ENCODE measurements around the gene CMSS1. TPM values are rescaled to one million over a fixed set of nuclear protein-coding genes. Genes with fewer than 3 reads are reported as not detected.

Gene CMSS1
- total RNA-seq, 2 experiments from 2014 or later = 42.1 to 42.6 TPM

- ChIA-PET CTCF (no interaction called here), POLR2A (no interaction called here)
- H3K4me1 Mint-ChIP-seq (ENCODE audit: low read depth) = peaks cover 8% of the 10 kb centered on the region
- H3K27me3 Mint-ChIP-seq (ENCODE audit: low read depth) = no peaks in the 10 kb centered on the region
- no peaks in the 10 kb centered on the region for H3K9me3 Mint-ChIP-seq (ENCODE audit: insufficient read depth)
- no peak overlapping the region for H3K4me3 Mint-ChIP-seq
- ATAC-seq = no peak
- H3K27ac Mint-ChIP-seq = no peak overlapping the region
- DNase-seq = no peak
- H3K36me3 Mint-ChIP-seq (ENCODE audit: low read depth) = no peaks in the 10 kb centered on the region
These were observed 184.0 kb downstream of the CMSS1 start for GRCh38 chr3:100001526-100002270.

GRCh38 chr3:100002599-100003350 lies 185.1 kb downstream of the CMSS1 start:
- ATAC-seq (no peak), DNase-seq (no peak)
- Mint-ChIP-seq H3K4me3 (no peak overlapping the region), H3K36me3 (ENCODE audit: low read depth) (no peaks in the 10 kb centered on the region), H3K27me3 (ENCODE audit: low read depth) (no peaks in the 10 kb centered on the region), H3K27ac (no peak overlapping the region), H3K9me3 (ENCODE audit: insufficient read depth) (no peaks in the 10 kb centered on the region), H3K4me1 (ENCODE audit: low read depth) (peaks cover 8% of the 10 kb centered on the region)
- CTCF ChIA-PET = interaction anchor here (1.1 kb wide), 1 partner anchor 11 kb away, joined by 3 read pairs; no protein-coding TSS in a partner anchor
- POLR2A ChIA-PET = no interaction called here

GRCh38 chr3:100003609-100004503 lies 186.2 kb downstream of the CMSS1 start:
- no peaks in the 10 kb centered on the region for H3K9me3 Mint-ChIP-seq (ENCODE audit: insufficient read depth)
- no peak for DNase-seq
- H3K27ac Mint-ChIP-seq = no peak overlapping the region
- no peaks in the 10 kb centered on the region for H3K27me3 Mint-ChIP-seq (ENCODE audit: low read depth)
- ATAC-seq = no peak
- H3K36me3 Mint-ChIP-seq (ENCODE audit: low read depth) = no peaks in the 10 kb centered on the region
- CTCF ChIA-PET = interaction anchor here (1.1 kb wide), 1 partner anchor 10 kb away, joined by 3 read pairs; no protein-coding TSS in a partner anchor
- H3K4me1 Mint-ChIP-seq (ENCODE audit: low read depth) = peaks cover 8% of the 10 kb centered on the region
- H3K4me3 Mint-ChIP-seq = no peak overlapping the region
- POLR2A ChIA-PET = no interaction called here

- H3K27ac Mint-ChIP-seq = no peak overlapping the region
- ATAC-seq (no peak), DNase-seq (no peak)
- POLR2A ChIA-PET = no interaction called here
- H3K9me3 Mint-ChIP-seq (ENCODE audit: insufficient read depth) = no peaks in the 10 kb centered on the region
- no peak overlapping the region for H3K4me3 Mint-ChIP-seq
- CTCF ChIA-PET = no interaction called here
- H3K27me3 Mint-ChIP-seq (ENCODE audit: low read depth) = no peaks in the 10 kb centered on the region
- no peaks in the 10 kb centered on the region for H3K36me3 Mint-ChIP-seq (ENCODE audit: low read depth)
- peaks cover 8% of the 10 kb centered on the region for H3K4me1 Mint-ChIP-seq (ENCODE audit: low read depth)
These were observed 187.3 kb downstream of the CMSS1 start for GRCh38 chr3:100004931-100005330.

GRCh38 chr3:100005665-100006393 lies 188.2 kb downstream of the CMSS1 start:
- H3K4me1 Mint-ChIP-seq (ENCODE audit: low read depth) = peaks cover 8% of the 10 kb centered on the region
- ChIA-PET CTCF (interaction anchor here (1.1 to 1.5 kb wide), 3 partner anchors 10 to 248 kb away, joined by 3 to 4 read pairs (median 3); no protein-coding TSS in a partner anchor), POLR2A (interaction anchor here (0.6 kb wide), 1 partner anchor 772 kb away, joined by 3 read pairs; no protein-coding TSS in a partner anchor)
- no peak for ATAC-seq
- peaks cover under 1% of the 10 kb centered on the region for H3K36me3 Mint-ChIP-seq (ENCODE audit: low read depth)
- no peak overlapping the region for H3K4me3 Mint-ChIP-seq
- H3K27ac Mint-ChIP-seq = no peak overlapping the region
- no peaks in the 10 kb centered on the region for H3K27me3 Mint-ChIP-seq (ENCODE audit: low read depth)
- no peaks in the 10 kb centered on the region for H3K9me3 Mint-ChIP-seq (ENCODE audit: insufficient read depth)
- DNase-seq = no peak

GRCh38 chr3:100006570-100007271 lies 189.1 kb downstream of the CMSS1 start:
- Mint-ChIP-seq H3K4me3 (no peak overlapping the region), H3K4me1 (ENCODE audit: low read depth) (peaks cover 8% of the 10 kb centered on the region), H3K9me3 (ENCODE audit: insufficient read depth) (no peaks in the 10 kb centered on the region), H3K27ac (no peak overlapping the region), H3K36me3 (ENCODE audit: low read depth) (peaks cover 4% of the 10 kb centered on the region), H3K27me3 (ENCODE audit: low read depth) (no peaks in the 10 kb centered on the region)
- CTCF ChIA-PET = interaction anchor here (0.8 to 1.5 kb wide), 5 partner anchors 9 to 247 kb away, joined by 3 to 4 read pairs (median 3); no protein-coding TSS in a partner anchor
- no peak for DNase-seq
- POLR2A ChIA-PET = interaction anchor here (0.6 kb wide), 1 partner anchor 771 kb away, joined by 3 read pairs; no protein-coding TSS in a partner anchor
- ATAC-seq = no peak

- ChIA-PET CTCF (interaction anchor here (0.8 to 1.1 kb wide), 3 partner anchors 34 to 247 kb away, joined by 3 to 4 read pairs (median 3); no protein-coding TSS in a partner anchor), POLR2A (no interaction called here)
- Mint-ChIP-seq H3K27ac (no peak overlapping the region), H3K4me3 (no peak overlapping the region), H3K9me3 (ENCODE audit: insufficient read depth) (no peaks in the 10 kb centered on the region), H3K27me3 (ENCODE audit: low read depth) (no peaks in the 10 kb centered on the region), H3K36me3 (ENCODE audit: low read depth) (peaks cover 4% of the 10 kb centered on the region), H3K4me1 (ENCODE audit: low read depth) (peaks cover 8% of the 10 kb centered on the region)
- ATAC-seq = no peak
- DNase-seq = no peak
These were observed 189.7 kb downstream of the CMSS1 start for GRCh38 chr3:100007313-100007712.

GRCh38 chr3:100008081-100008698 lies 190.5 kb downstream of the CMSS1 start:
- CTCF ChIA-PET = no interaction called here
- DNase-seq = no peak
- Mint-ChIP-seq H3K4me3 (no peak overlapping the region), H3K9me3 (ENCODE audit: insufficient read depth) (no peaks in the 10 kb centered on the region), H3K27me3 (ENCODE audit: low read depth) (no peaks in the 10 kb centered on the region), H3K27ac (no peak overlapping the region), H3K4me1 (ENCODE audit: low read depth) (peaks cover 8% of the 10 kb centered on the region), H3K36me3 (ENCODE audit: low read depth) (peaks cover 4% of the 10 kb centered on the region)
- no peak for ATAC-seq
- POLR2A ChIA-PET = no interaction called here

GRCh38 chr3:100009276-100010086 lies 191.8 kb downstream of the CMSS1 start:
- Mint-ChIP-seq H3K36me3 (ENCODE audit: low read depth) (peaks cover 4% of the 10 kb centered on the region), H3K4me1 (ENCODE audit: low read depth) (peaks cover 7% of the 10 kb centered on the region), H3K27me3 (ENCODE audit: low read depth) (no peaks in the 10 kb centered on the region), H3K27ac (no peak overlapping the region), H3K9me3 (ENCODE audit: insufficient read depth) (no peaks in the 10 kb centered on the region), H3K4me3 (no peak overlapping the region)
- CTCF ChIA-PET = no interaction called here
- ATAC-seq (no peak), DNase-seq (no peak)
- POLR2A ChIA-PET = no interaction called here

- CTCF ChIA-PET = no interaction called here
- Mint-ChIP-seq H3K27ac (no peak overlapping the region), H3K9me3 (ENCODE audit: insufficient read depth) (peaks cover 2% of the 10 kb centered on the region), H3K36me3 (ENCODE audit: low read depth) (peaks cover 7% of the 10 kb centered on the region), H3K4me3 (no peak overlapping the region), H3K27me3 (ENCODE audit: low read depth) (no peaks in the 10 kb centered on the region), H3K4me1 (ENCODE audit: low read depth) (peaks cover under 1% of the 10 kb centered on the region)
- POLR2A ChIA-PET = no interaction called here
- no peak for DNase-seq
- no peak for ATAC-seq
These were observed 192.4 kb downstream of the CMSS1 start for GRCh38 chr3:100010087-100010417.
